Transverse colon (tissue), 4 donors: ENCODE data around the gene TMEM88. TPM values are rescaled to one million over a fixed set of nuclear protein-coding genes. Genes with fewer than 3 reads are reported as not detected.

ENCODE experiments used
- DNase-seq: peaks from one replicate; pipeline ENCODE4 v3.0.0-alpha.2; 2019
- H3K27ac ChIP-seq, 4 donors: fragments of 200-600 bp; sonication (generic); 2 replicates each; pipeline ENCODE4 v1.5.1; 2016 to 2018; ENCODE audit warnings: inconsistent platforms in 4 of 4
- H3K27me3 ChIP-seq: fragments of 200-600 bp; sonication (generic); 2 replicates; pipeline ENCODE4 v1.5.1; 2017; ENCODE audit warnings: inconsistent platforms
- H3K36me3 ChIP-seq, 4 donors: fragments of 200-600 bp; sonication (generic); 2 replicates each; pipeline ENCODE4 v1.5.1; 2017 to 2019; ENCODE audit warnings: inconsistent platforms in 4 of 4
- H3K4me1 ChIP-seq, 4 donors: fragments of 200-600 bp; sonication (generic); 2 replicates each; pipeline ENCODE4 v1.5.1; 2017 to 2020; ENCODE audit warnings: inconsistent platforms in 4 of 4
- H3K4me3 ChIP-seq, 4 donors: fragments of 200-600 bp; sonication (generic); 1 replicate in 1 of 4; 2 replicates in 3 of 4; pipeline versions ENCODE4 v1.5.1 to v1.6.1; 2017 to 2019; ENCODE audit warnings: inconsistent platforms in 4 of 4
- H3K9me3 ChIP-seq, 2 donors: fragments of 200-600 bp; sonication (generic); 2 replicates each; pipeline ENCODE4 v1.5.1; 2017 to 2019; ENCODE audit warnings: inconsistent platforms in 2 of 2
- CTCF ChIP-seq, 5 experiments: fragments of 200-600 bp in 3 of 5; fragments of 450-650 bp in 2 of 5; sonication (generic) in 3 of 5; IDR thresholded peaks; 1 replicate in 2 of 5; 2 replicates in 3 of 5; pipeline ENCODE4 v1.5.1; 2016 to 2017; ENCODE audit warnings: antibody characterized with exemption in 5 of 5, inconsistent platforms in 3 of 5, mild to moderate bottlenecking in 2 of 5, moderate library complexity in 1 of 5
- EP300 ChIP-seq: sonication (generic); formaldehyde crosslinking; IDR thresholded peaks from one replicate; pipeline ENCODE4 v1.6.1; 2017; ENCODE audit warnings: antibody characterized with exemption, low read depth
- POLR2A ChIP-seq: fragments of 450-650 bp; IDR thresholded peaks from one replicate; pipeline ENCODE4 v1.6.1; 2016; ENCODE audit warnings: antibody characterized with exemption, mild to moderate bottlenecking, moderate library complexity
- POLR2AphosphoS5 ChIP-seq, 3 donors: sonication (generic); formaldehyde crosslinking; IDR thresholded peaks; one replicate each; pipeline ENCODE4 v1.6.1; 2016; ENCODE audit warnings: antibody characterized with exemption in 3 of 3
- WGBS, 2 donors: methylation state at CpG; one replicate each; pipeline ENCODE4 v1.1.5; 2018; ENCODE audit warnings: low coverage in 1 of 2; 5-methylcytosine and 5-hydroxymethylcytosine counted together
- in situ Hi-C, 4 donors: fragments of 200-750 bp; cut with MboI; loops; one replicate each; pipeline versions ENCODE4 v1.15.0 to v1.15.1; 2017; ENCODE audit warnings: low sequenced_read_pairs in 3 of 4, low pct_ligation_motif_present in 1 of 4, low pct_unique_long_range_greater_than_20kb in 1 of 4
- intact Hi-C: fragments of 100-400 bp; cut with DNase I; formaldehyde crosslinking; loops from one replicate; pipeline ENCODE4 v1.15.1; 2023; ENCODE audit warnings: low total_unique reads
- total RNA-seq, 4 donors: library from RNA; depleted of rRNA; stranded (reverse); fragments of >200 nt; gene quantifications; one replicate each; pipeline ENCODE4 v1.1.0, GENCODE V29; 2016

The TMEM88 gene
- total RNA-seq, 4 donors from 2014 or later = 2.4 to 13.1 (median 6.8) TPM

GRCh38 chr17:7884581-7885366 lies 29.9 kb downstream of the TMEM88 start:
- peak overlapping the region; percentile 70 to 85 (median 80) for H3K4me3 ChIP-seq
- TF ChIP-seq POLR2A (no peak), EP300 (no peak), POLR2AphosphoS5 (IDR thresholded peaks at IDR 0.05) (no peak), CTCF (IDR thresholded peaks at IDR 0.05) (no peak)
- peaks cover 35 to 84% (median 68%) of the 10 kb centered on the region in 4 donors for H3K4me1 ChIP-seq
- H3K27ac ChIP-seq = peak overlapping the region; percentile 93 to 99 (median 96)
- 0% methylated on average over 1 to 24 of the region's 100 CpGs for WGBS, 2 donors
- H3K36me3 ChIP-seq = peaks cover 0 to 3% (median 0%) of the 10 kb centered on the region in 4 donors
- peak; percentile 22 for DNase-seq
- in situ Hi-C loops = no loop called here
- no peaks in the 10 kb centered on the region for H3K27me3 ChIP-seq
- no peaks in the 10 kb centered on the region for H3K9me3 ChIP-seq
- intact Hi-C loops = no loop called here

- peak overlapping the region; percentile 70 to 85 (median 80) for H3K4me3 ChIP-seq
- intact Hi-C loops = no loop called here
- in situ Hi-C loops = no loop called here
- no peaks in the 10 kb centered on the region for H3K36me3 ChIP-seq
- no peaks in the 10 kb centered on the region for H3K27me3 ChIP-seq
- no peak for TF ChIP-seq POLR2A
- peak in 1 of 5 experiments; percentile 4 for TF ChIP-seq CTCF (IDR thresholded peaks at IDR 0.05)
- no peak for TF ChIP-seq EP300
- peak in 1 of 3 donors; percentile 9 for TF ChIP-seq POLR2AphosphoS5 (IDR thresholded peaks at IDR 0.05)
- peak; percentile 55 for DNase-seq
- WGBS, 2 donors = 1% methylated on average over 38 of the region's 64 CpGs; no CpG with 5 or more reads in 1 of the 2 donors
- peak overlapping the region; percentile 93 to 99 (median 96) for H3K27ac ChIP-seq
- H3K4me1 ChIP-seq = peaks cover 39 to 81% (median 70%) of the 10 kb centered on the region in 4 donors
- H3K9me3 ChIP-seq = no peaks in the 10 kb centered on the region
Observed at GRCh38 chr17:7885367-7886226, 30.7 kb downstream of the TMEM88 start.

GRCh38 chr17:7886227-7887037 lies 31.6 kb downstream of the TMEM88 start:
- in situ Hi-C loops (no loop called here), intact Hi-C loops (no loop called here)
- no peaks in the 10 kb centered on the region for H3K9me3 ChIP-seq
- H3K27ac ChIP-seq = peak overlapping the region; percentile 93 to 99 (median 96)
- peak overlapping the region; percentile 70 to 85 (median 80) for H3K4me3 ChIP-seq
- H3K36me3 ChIP-seq = peaks cover 0 to 2% (median 0%) of the 10 kb centered on the region in 4 donors
- TF ChIP-seq CTCF (IDR thresholded peaks at IDR 0.05) (no peak), EP300 (no peak), POLR2A (no peak), POLR2AphosphoS5 (IDR thresholded peaks at IDR 0.05) (no peak)
- H3K27me3 ChIP-seq = no peaks in the 10 kb centered on the region
- WGBS, 2 donors = 0 to 4% methylated on average over 13 to 22 of the region's 30 CpGs
- H3K4me1 ChIP-seq = peaks cover 39 to 73% (median 65%) of the 10 kb centered on the region in 4 donors
- peak; percentile 51 for DNase-seq
